PFSK-1 (cell line): ENCODE data around the gene ZYX.

Experiments
- FOXP2 ChIP-seq: optimal IDR thresholded peaks from 2 replicates; pipeline ENCODE3; 2011; ENCODE audit warnings: borderline replicate concordance, control low read depth, inconsistent platforms; ENCODE audit not compliant: insufficient read depth; ENCODE audit errors: extremely low read length, extremely low read depth
- POLR2AphosphoS5 ChIP-seq: IDR thresholded peaks from 2 replicates; pipeline ENCODE4 v1.6.1; 2012; ENCODE audit warnings: low read depth, mild to moderate bottlenecking, control low read depth, low read length, moderate library complexity
- SIN3A ChIP-seq: IDR thresholded peaks from 2 replicates; pipeline ENCODE4 v1.6.1; 2012; ENCODE audit warnings: mild to moderate bottlenecking, low read length, moderate library complexity, borderline replicate concordance; ENCODE audit not compliant: insufficient read depth
- TAF1 ChIP-seq: IDR thresholded peaks from 2 replicates; pipeline ENCODE4 v1.6.1; 2012; ENCODE audit warnings: low read length, control low read depth, borderline replicate concordance; ENCODE audit not compliant: insufficient read depth
- TF ChIP-seq, protein P1 (sequence below), 2 experiments: IDR thresholded peaks; 2 replicates each; pipeline versions ENCODE4 v1.6.1 to v1.8.0; 2011 to 2012; ENCODE audit warnings: low read depth in 2 of 2, low read length in 2 of 2, control low read depth in 1 of 2, inconsistent platforms in 1 of 2, mild to moderate bottlenecking in 1 of 2, moderate library complexity in 1 of 2; ENCODE audit not compliant: insufficient read depth in 1 of 2

The ZYX gene

DNA sequence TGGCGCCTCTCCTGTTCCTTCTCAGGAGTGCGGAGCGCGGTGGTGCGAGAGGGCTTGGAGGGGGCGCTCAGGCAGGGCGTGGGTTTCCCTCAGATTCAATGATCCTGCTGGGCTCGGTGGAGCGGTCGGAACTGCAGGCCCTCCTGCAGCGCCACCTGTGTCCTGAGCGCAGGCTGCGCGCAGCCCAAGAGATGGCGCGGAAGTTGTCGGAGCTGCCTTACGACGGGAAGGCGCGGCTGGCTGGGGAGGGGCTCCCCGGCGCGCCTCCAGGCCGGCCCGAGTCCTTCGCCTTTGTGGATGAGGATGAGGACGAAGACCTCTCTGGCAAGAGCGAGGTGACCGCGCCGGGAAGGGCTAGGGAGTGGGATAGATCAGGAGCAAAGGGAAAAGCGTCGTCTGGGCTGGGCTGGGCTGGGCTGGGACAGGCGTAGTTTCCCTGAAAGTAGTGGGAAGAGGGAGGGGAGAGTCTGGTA lies 35.7 kb upstream of the ZYX start:
- TF ChIP-seq, protein P1, sequence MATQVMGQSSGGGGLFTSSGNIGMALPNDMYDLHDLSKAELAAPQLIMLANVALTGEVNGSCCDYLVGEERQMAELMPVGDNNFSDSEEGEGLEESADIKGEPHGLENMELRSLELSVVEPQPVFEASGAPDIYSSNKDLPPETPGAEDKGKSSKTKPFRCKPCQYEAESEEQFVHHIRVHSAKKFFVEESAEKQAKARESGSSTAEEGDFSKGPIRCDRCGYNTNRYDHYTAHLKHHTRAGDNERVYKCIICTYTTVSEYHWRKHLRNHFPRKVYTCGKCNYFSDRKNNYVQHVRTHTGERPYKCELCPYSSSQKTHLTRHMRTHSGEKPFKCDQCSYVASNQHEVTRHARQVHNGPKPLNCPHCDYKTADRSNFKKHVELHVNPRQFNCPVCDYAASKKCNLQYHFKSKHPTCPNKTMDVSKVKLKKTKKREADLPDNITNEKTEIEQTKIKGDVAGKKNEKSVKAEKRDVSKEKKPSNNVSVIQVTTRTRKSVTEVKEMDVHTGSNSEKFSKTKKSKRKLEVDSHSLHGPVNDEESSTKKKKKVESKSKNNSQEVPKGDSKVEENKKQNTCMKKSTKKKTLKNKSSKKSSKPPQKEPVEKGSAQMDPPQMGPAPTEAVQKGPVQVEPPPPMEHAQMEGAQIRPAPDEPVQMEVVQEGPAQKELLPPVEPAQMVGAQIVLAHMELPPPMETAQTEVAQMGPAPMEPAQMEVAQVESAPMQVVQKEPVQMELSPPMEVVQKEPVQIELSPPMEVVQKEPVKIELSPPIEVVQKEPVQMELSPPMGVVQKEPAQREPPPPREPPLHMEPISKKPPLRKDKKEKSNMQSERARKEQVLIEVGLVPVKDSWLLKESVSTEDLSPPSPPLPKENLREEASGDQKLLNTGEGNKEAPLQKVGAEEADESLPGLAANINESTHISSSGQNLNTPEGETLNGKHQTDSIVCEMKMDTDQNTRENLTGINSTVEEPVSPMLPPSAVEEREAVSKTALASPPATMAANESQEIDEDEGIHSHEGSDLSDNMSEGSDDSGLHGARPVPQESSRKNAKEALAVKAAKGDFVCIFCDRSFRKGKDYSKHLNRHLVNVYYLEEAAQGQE (IDR thresholded peaks at IDR 0.05; ENCODE audit: insufficient read depth in 1 of 2, low read depth in 2 of 2, low read length in 2 of 2), result no peak
- TF ChIP-seq POLR2AphosphoS5, result no peak
- TF ChIP-seq SIN3A, result no peak
- no peak for TF ChIP-seq FOXP2
- no peak for TF ChIP-seq TAF1

GRCh38 chr7:143346018-143346417 lies 35.1 kb upstream of the ZYX start:
- TF ChIP-seq, protein P1 (IDR thresholded peaks at IDR 0.05; ENCODE audit: insufficient read depth in 1 of 2, low read depth in 2 of 2, low read length in 2 of 2), result no peak
- TF ChIP-seq SIN3A, result no peak
- TF ChIP-seq POLR2AphosphoS5, result no peak
- no peak for TF ChIP-seq FOXP2

DNA sequence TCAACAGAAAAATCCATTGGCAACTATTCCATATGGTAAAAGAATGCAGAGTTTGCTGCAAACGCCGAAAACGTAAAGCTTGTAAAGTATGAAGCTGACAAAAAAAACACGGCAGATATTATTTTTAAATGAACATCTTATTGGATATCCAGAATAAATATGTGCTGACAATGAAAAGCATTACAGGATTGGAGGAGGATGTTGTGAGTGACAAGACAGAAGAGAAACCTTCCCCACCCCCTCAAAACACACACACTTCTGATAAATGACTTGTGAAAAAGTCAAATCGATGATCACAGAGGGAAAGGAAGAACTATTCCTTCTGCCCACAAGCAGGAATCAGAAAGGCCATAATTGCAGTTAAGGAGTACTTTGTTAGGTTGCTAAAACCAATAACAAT lies 33.2 kb upstream of the ZYX start:
- TF ChIP-seq FOXP2 (no peak), POLR2AphosphoS5 (no peak), SIN3A (no peak), TAF1 (no peak)
- TF ChIP-seq, protein P1 (IDR thresholded peaks at IDR 0.05; ENCODE audit: insufficient read depth in 1 of 2, low read depth in 2 of 2, low read length in 2 of 2), result no peak

- no peak for TF ChIP-seq POLR2AphosphoS5
- TF ChIP-seq SIN3A, result no peak
- TF ChIP-seq, protein P1 (IDR thresholded peaks at IDR 0.05; ENCODE audit: insufficient read depth in 1 of 2, low read depth in 2 of 2, low read length in 2 of 2), result no peak
- no peak for TF ChIP-seq FOXP2
- no peak for TF ChIP-seq TAF1
Observed at GRCh38 chr7:143351060-143351459, 30.1 kb upstream of the ZYX start.

DNA sequence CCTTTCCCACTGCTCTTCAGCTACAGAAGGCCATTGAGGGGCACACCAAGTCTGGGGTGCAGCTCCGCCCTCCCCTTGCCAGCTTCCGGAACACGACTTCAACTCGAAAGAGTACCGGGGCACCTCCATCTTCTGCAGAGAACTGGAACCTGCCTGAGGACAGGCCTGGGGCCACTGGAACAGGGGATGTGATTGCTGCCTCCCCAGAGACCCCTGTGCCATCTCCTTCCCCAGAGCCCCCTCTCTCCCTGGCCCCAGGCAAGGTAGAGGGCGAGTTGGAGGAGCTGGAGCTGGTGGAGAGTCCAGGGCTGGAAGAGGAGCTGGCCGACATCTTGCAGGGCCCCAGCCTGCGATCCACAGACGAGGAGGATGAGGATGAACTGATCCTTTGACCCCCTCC lies 29.6 kb upstream of the ZYX start:
- no peak for TF ChIP-seq POLR2AphosphoS5
- TF ChIP-seq TAF1, result no peak
- no peak for TF ChIP-seq SIN3A
- no peak for TF ChIP-seq FOXP2
- TF ChIP-seq, protein P1 (IDR thresholded peaks at IDR 0.05; ENCODE audit: insufficient read depth in 1 of 2, low read depth in 2 of 2, low read length in 2 of 2), result no peak
